Measurements from ENCODE around the gene LMLN. TPM values are rescaled to one million over a fixed set of nuclear protein-coding genes. Genes with fewer than 3 reads are reported as not detected.
"Not testable (repeated sequence)": the region's sequence is repeated elsewhere in the genome, so short reads cannot be mapped to it uniquely, and the experiment has no call there.

Gene LMLN
- total and polyA plus RNA-seq, 4 donors = 2.4 to 17.2 (median 8.2) TPM

GRCh38 chr3:198080521-198081384 is 120.7 kb downstream of the LMLN start:
- WGBS, 2 donors = 2% methylated on average over 75 to 86 of the region's 86 CpGs
- TF ChIP-seq CTCF (IDR thresholded peaks at IDR 0.05; ENCODE audit: control extremely low read depth, extremely low read depth) = peak; percentile 45
- Histone ChIP-seq H3K4me1 (ENCODE audit: control insufficient read depth in 5 of 5, insufficient read depth in 5 of 5, low read length in 5 of 5) (peaks cover 0 to 5% (median 3%) of the 10 kb centered on the region in 5 donors), H3K36me3 (ENCODE audit: control insufficient read depth in 4 of 4, insufficient read depth in 4 of 4, low read length in 4 of 4) (no peaks in the 10 kb centered on the region), H3K4me3 (no peak overlapping the region), H3K9ac (ENCODE audit: insufficient read depth in 1 of 2, low read length in 2 of 2) (no peak overlapping the region), H3K27ac (ENCODE audit: low read depth in 1 of 2, low read length in 1 of 2) (no peak overlapping the region), H3K27me3 (ENCODE audit: control insufficient read depth in 3 of 3, insufficient read depth in 3 of 3, low read length in 2 of 3) (peaks cover 0 to 70% (median 65%) of the 10 kb centered on the region in 3 donors), H3K9me3 (ENCODE audit: control insufficient read depth in 4 of 4, insufficient read depth in 3 of 4, low read length in 3 of 4) (no peaks in the 10 kb centered on the region)
- DNase-seq (peak; percentile 72 to 80 (median 78)), ATAC-seq (ENCODE audit: insufficient read depth, low FRiP score) (peak; percentile 97)

GRCh38 chr3:198081421-198081844 is 121.4 kb downstream of the LMLN start:
- no peak for DNase-seq

GRCh38 chr3:198082226-198082625 is 122.2 kb downstream of the LMLN start:
- H3K27me3 ChIP-seq (ENCODE audit: control insufficient read depth in 3 of 3, insufficient read depth in 3 of 3, low read length in 2 of 3) = peaks cover 0 to 69% (median 62%) of the 10 kb centered on the region in 3 donors
- not testable (repeated sequence) for DNase-seq; ATAC-seq (ENCODE audit: insufficient read depth, low FRiP score); H3K9ac ChIP-seq (ENCODE audit: insufficient read depth in 1 of 2, low read length in 2 of 2); H3K27ac ChIP-seq (ENCODE audit: low read depth in 1 of 2, low read length in 1 of 2); H3K4me1 ChIP-seq (ENCODE audit: control insufficient read depth in 5 of 5, insufficient read depth in 5 of 5, low read length in 5 of 5); H3K4me3 ChIP-seq; H3K36me3 ChIP-seq (ENCODE audit: control insufficient read depth in 4 of 4, insufficient read depth in 4 of 4, low read length in 4 of 4); H3K9me3 ChIP-seq (ENCODE audit: control insufficient read depth in 4 of 4, insufficient read depth in 3 of 4, low read length in 3 of 4)
- 91 to 98% methylated on average over 3 of the region's 4 CpGs for WGBS, 2 donors

More at GRCh38 chr3:198081421-198081844, 121.4 kb downstream of the LMLN start:
- no peak for ATAC-seq (ENCODE audit: insufficient read depth, low FRiP score)
- Histone ChIP-seq H3K9me3 (ENCODE audit: control insufficient read depth in 4 of 4, insufficient read depth in 3 of 4, low read length in 3 of 4) (no peaks in the 10 kb centered on the region), H3K27me3 (ENCODE audit: control insufficient read depth in 3 of 3, insufficient read depth in 3 of 3, low read length in 2 of 3) (peaks cover 0 to 69% (median 65%) of the 10 kb centered on the region in 3 donors), H3K4me3 (no peak overlapping the region), H3K36me3 (ENCODE audit: control insufficient read depth in 4 of 4, insufficient read depth in 4 of 4, low read length in 4 of 4) (no peaks in the 10 kb centered on the region), H3K4me1 (ENCODE audit: control insufficient read depth in 5 of 5, insufficient read depth in 5 of 5, low read length in 5 of 5) (peaks cover 0 to 5% (median 3%) of the 10 kb centered on the region in 5 donors), H3K9ac (ENCODE audit: insufficient read depth in 1 of 2, low read length in 2 of 2) (no peak overlapping the region), H3K27ac (ENCODE audit: low read depth in 1 of 2, low read length in 1 of 2) (no peak overlapping the region)
- WGBS, 2 donors = 16 to 26% methylated on average over 31 to 33 of the region's 33 CpGs
- TF ChIP-seq CTCF (IDR thresholded peaks at IDR 0.05; ENCODE audit: control extremely low read depth, extremely low read depth) = no peak

- Histone ChIP-seq H3K9me3 (ENCODE audit: control insufficient read depth in 4 of 4, insufficient read depth in 3 of 4, low read length in 3 of 4) (no peaks in the 10 kb centered on the region), H3K36me3 (ENCODE audit: control insufficient read depth in 4 of 4, insufficient read depth in 4 of 4, low read length in 4 of 4) (no peaks in the 10 kb centered on the region), H3K27me3 (ENCODE audit: control insufficient read depth in 3 of 3, insufficient read depth in 3 of 3, low read length in 2 of 3) (peaks cover 0 to 78% (median 77%) of the 10 kb centered on the region in 3 donors), H3K4me1 (ENCODE audit: control insufficient read depth in 5 of 5, insufficient read depth in 5 of 5, low read length in 5 of 5) (no peaks in the 10 kb centered on the region), H3K27ac (ENCODE audit: low read depth in 1 of 2, low read length in 1 of 2) (no peak overlapping the region), H3K4me3 (no peak overlapping the region), H3K9ac (ENCODE audit: insufficient read depth in 1 of 2, low read length in 2 of 2) (no peak overlapping the region)
- WGBS, 2 donors = 70 to 84% methylated on average over 3 of the region's 3 CpGs
- TF ChIP-seq CTCF (IDR thresholded peaks at IDR 0.05; ENCODE audit: control extremely low read depth, extremely low read depth) = no peak
- ATAC-seq (ENCODE audit: insufficient read depth, low FRiP score) (no peak), DNase-seq (no peak)
These were observed 128.5 kb downstream of the LMLN start for GRCh38 chr3:198088421-198088955.

All from lung (tissue), 12 donors.